Epithelial cell of proximal tubule (primary cell): ENCODE results near the gene TFDP2. TPM values are rescaled to one million over a fixed set of nuclear protein-coding genes. Genes with fewer than 3 reads are reported as not detected.

Source experiments
- DNase-seq: peaks from one replicate; pipeline ENCODE4 v3.0.0-alpha.2; 2011; ENCODE audit warnings: low read depth
- H3K4me3 ChIP-seq: 2 replicates; pipeline ENCODE4 v1.5.1; 2011; ENCODE audit warnings: low read depth, mild to moderate bottlenecking, low read length
- CTCF ChIP-seq: conservative IDR thresholded peaks from 2 replicates; pipeline ENCODE4 v1.5.1; 2012; ENCODE audit warnings: low read depth, mild to moderate bottlenecking, low read length
- total RNA-seq: library from RNA; depleted of rRNA; stranded (reverse); fragments of >200 nt; gene quantifications from 2 replicates; pipeline ENCODE4 v1.2.3, GENCODE V29; 2015

TFDP2 gene
- total RNA-seq, 1 donor from 2014 or later: 40.2 TPM

- TF ChIP-seq CTCF: peak; percentile 70
- no peak for DNase-seq
- no peak overlapping the region for H3K4me3 ChIP-seq
Measured at GRCh38 chr3:142022381-142022780, 127.0 kb downstream of the TFDP2 start.

- TF ChIP-seq CTCF: no peak
- no peak for DNase-seq
- no peak overlapping the region for H3K4me3 ChIP-seq
Measured at GRCh38 chr3:142021127-142021526, 128.2 kb downstream of the TFDP2 start.

GRCh38 chr3:142019794-142020320, 129.5 kb downstream of the TFDP2 start:
- DNase-seq: no peak
- H3K4me3 ChIP-seq: no peak overlapping the region
- no peak for TF ChIP-seq CTCF

DNA sequence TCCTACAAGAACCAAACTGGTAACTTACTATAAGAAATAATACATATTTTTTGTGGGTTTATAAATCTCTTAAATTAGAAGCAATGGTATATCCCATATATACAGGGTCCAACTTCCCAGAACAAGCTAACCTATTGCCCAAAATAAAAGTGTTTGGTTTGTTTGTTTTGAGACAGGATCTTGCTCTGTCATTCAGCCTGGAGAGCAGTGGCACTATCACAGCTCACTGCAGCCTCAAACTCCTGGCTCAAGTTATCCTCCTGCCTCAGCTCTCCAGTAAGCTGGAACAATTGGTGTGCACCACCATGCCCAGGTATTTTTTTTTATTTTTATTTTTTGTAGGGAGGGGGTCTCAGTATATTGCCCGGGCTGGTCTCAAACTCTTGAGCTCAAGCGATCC, 135.4 kb downstream of the TFDP2 start:
- H3K4me3 ChIP-seq: no peak overlapping the region
- TF ChIP-seq CTCF: no peak
- DNase-seq: no peak

- no peak overlapping the region for H3K4me3 ChIP-seq
- no peak for TF ChIP-seq CTCF
- DNase-seq: no peak
Measured at GRCh38 chr3:142013326-142013980, 135.9 kb downstream of the TFDP2 start.

DNA sequence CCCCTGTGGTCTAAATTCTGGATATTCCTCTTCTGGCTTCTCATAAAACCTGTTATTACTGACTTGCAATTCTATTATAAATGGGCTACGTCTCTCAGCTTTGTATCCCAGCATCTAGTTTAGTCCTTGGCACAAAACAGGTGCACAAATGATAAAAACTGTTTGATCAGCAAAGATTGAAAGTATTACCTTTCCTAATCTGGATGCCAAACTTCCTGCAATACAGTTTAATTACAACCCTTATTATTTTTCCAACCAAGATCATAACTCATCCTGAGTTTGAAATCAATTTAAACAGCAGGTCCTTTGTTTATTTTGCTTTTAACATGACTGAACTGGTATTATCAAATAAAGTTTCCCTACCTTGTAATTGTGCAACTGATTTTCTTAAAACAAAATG, 140.3 kb downstream of the TFDP2 start:
- H3K4me3 ChIP-seq: no peak overlapping the region
- TF ChIP-seq CTCF: no peak
- no peak for DNase-seq
